Prostate gland (tissue), 2 donors: ENCODE results near the gene JMJD4.

Source experiments
- POLR2A ChIP-seq: fragments of 450-650 bp; IDR thresholded peaks from one replicate; pipeline ENCODE4 v1.6.1; 2016; ENCODE audit warnings: antibody characterized with exemption, mild to moderate bottlenecking
- POLR2AphosphoS5 ChIP-seq: sonication (generic); formaldehyde crosslinking; IDR thresholded peaks from one replicate; pipeline ENCODE4 v1.6.1; 2017; ENCODE audit warnings: antibody characterized with exemption
- TF ChIP-seq, protein P1 (sequence below), 4 experiments: fragments of 200-600 bp in 2 of 4; fragments of 450-650 bp in 2 of 4; sonication (generic) in 2 of 4; IDR thresholded peaks; 1 replicate in 3 of 4; 2 replicates in 1 of 4; pipeline ENCODE4 v1.5.1; 2016 to 2019; ENCODE audit warnings: antibody characterized with exemption in 4 of 4, mild to moderate bottlenecking in 2 of 4, moderate library complexity in 2 of 4

- TF ChIP-seq, protein P1, sequence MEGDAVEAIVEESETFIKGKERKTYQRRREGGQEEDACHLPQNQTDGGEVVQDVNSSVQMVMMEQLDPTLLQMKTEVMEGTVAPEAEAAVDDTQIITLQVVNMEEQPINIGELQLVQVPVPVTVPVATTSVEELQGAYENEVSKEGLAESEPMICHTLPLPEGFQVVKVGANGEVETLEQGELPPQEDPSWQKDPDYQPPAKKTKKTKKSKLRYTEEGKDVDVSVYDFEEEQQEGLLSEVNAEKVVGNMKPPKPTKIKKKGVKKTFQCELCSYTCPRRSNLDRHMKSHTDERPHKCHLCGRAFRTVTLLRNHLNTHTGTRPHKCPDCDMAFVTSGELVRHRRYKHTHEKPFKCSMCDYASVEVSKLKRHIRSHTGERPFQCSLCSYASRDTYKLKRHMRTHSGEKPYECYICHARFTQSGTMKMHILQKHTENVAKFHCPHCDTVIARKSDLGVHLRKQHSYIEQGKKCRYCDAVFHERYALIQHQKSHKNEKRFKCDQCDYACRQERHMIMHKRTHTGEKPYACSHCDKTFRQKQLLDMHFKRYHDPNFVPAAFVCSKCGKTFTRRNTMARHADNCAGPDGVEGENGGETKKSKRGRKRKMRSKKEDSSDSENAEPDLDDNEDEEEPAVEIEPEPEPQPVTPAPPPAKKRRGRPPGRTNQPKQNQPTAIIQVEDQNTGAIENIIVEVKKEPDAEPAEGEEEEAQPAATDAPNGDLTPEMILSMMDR (IDR thresholded peaks at IDR 0.05) = no peak
- TF ChIP-seq POLR2A (no peak), POLR2AphosphoS5 (no peak)
Measured at GRCh38 chr1:227733309-227733705, 1.8 kb downstream of the JMJD4 start.
